Stimulated activated CD8-positive, alpha-beta memory T cell treated with anti-CD3 and anti-CD28 coated beads, Interleukin-7, amount 100 ng/mL, for 48 hours (primary cell): Measurements from ENCODE around the gene STAC2.
"Not testable (repeated sequence)": the region's sequence is repeated elsewhere in the genome, so short reads cannot be mapped to it uniquely, and the experiment has no call there.

Source experiments
- DNase-seq, 2 donors: peaks; one replicate each; pipeline ENCODE4 v3.0.0-alpha.2; 2020; ENCODE audit warnings: low read depth in 1 of 2; ENCODE audit errors: extremely low read depth in 1 of 2

STAC2 gene

GRCh38 chr17:39193346-39193745, 32.4 kb downstream of the STAC2 start:
- no peak for DNase-seq

GRCh38 chr17:39192901-39193300, 32.8 kb downstream of the STAC2 start:
- no peak for DNase-seq

- no peak for DNase-seq
Measured at GRCh38 chr17:39191750-39192510, 33.8 kb downstream of the STAC2 start.

GRCh38 chr17:39187152-39187830, 38.5 kb downstream of the STAC2 start:
- no peak for DNase-seq

- DNase-seq: no peak
Measured at GRCh38 chr17:39186481-39187002, 39.2 kb downstream of the STAC2 start.

- DNase-seq: no peak
Measured at GRCh38 chr17:39183720-39184119, 42.0 kb downstream of the STAC2 start.

GRCh38 chr17:39183045-39183444, 42.7 kb downstream of the STAC2 start:
- no peak for DNase-seq

GRCh38 chr17:39181303-39181702, 44.4 kb downstream of the STAC2 start:
- DNase-seq: no peak

- DNase-seq: no peak
Measured at GRCh38 chr17:39178536-39178935, 47.2 kb downstream of the STAC2 start.

GRCh38 chr17:39177256-39177655, 48.5 kb downstream of the STAC2 start:
- DNase-seq: peak in 1 of 2 donors; percentile 9

- no peak for DNase-seq
Measured at GRCh38 chr17:39175695-39176093, 50.1 kb downstream of the STAC2 start.

- DNase-seq: peak in 1 of 2 donors; percentile 39
Measured at GRCh38 chr17:39174920-39175694, 50.6 kb downstream of the STAC2 start.

GRCh38 chr17:39173526-39174274, 52.0 kb downstream of the STAC2 start:
- no peak for DNase-seq

- no peak for DNase-seq
Measured at GRCh38 chr17:39173080-39173479, 52.7 kb downstream of the STAC2 start.

- no peak for DNase-seq
Measured at GRCh38 chr17:39171933-39172332, 53.8 kb downstream of the STAC2 start.

- DNase-seq: no peak
Measured at GRCh38 chr17:39170558-39170957, 55.2 kb downstream of the STAC2 start.

GRCh38 chr17:39170109-39170508, 55.6 kb downstream of the STAC2 start:
- DNase-seq: no peak

GRCh38 chr17:39169518-39169917, 56.2 kb downstream of the STAC2 start:
- no peak for DNase-seq

GRCh38 chr17:39169101-39169500, 56.6 kb downstream of the STAC2 start:
- no peak for DNase-seq

GRCh38 chr17:39168503-39168902, 57.2 kb downstream of the STAC2 start:
- not testable (repeated sequence) for DNase-seq

- DNase-seq: no peak
Measured at GRCh38 chr17:39167476-39167875, 58.3 kb downstream of the STAC2 start.
